HG03066 (cell line): ENCODE results near the gene KLHL29.

Experiments
- ATAC-seq: cut with Tn5 transposase; IDR thresholded peaks from one replicate; pipeline ENCODE4 v1.9.1; 2021; ENCODE audit warnings: low read depth; ENCODE audit not compliant: unreplicated experiment

The KLHL29 gene

GRCh38 chr2:23585273-23586170 is 200.5 kb downstream of the KLHL29 start:
- no peak for ATAC-seq

DNA sequence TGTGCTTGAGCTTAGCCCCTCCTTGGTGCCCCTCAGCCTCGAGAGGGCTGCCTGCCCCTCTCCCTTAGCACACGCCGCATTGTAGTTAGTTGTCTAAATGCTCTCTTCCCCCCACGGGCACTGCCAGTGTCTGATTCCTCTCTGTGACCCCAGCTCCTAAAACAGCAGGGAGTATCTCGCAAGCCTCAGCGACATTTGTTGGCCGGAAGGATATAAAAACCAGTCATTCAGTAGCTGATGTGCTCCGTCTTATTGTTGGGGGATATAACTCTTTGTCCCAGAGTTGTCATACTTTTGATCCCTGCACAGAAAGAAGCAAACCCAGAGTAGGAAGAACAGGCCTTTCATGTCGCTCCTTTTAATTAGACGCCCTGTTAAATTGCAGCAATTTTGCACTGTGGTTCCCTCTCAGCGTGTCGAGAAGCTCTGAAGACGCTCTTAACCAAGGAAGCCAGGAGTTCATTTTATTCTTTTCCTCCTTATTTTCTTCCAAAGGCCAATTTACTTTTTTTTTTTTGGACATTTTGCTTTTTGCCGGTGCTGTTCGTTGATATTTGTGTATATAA is 201.8 kb downstream of the KLHL29 start:
- ATAC-seq: no peak

GRCh38 chr2:23587341-23587880 is 202.4 kb downstream of the KLHL29 start:
- no peak for ATAC-seq

DNA sequence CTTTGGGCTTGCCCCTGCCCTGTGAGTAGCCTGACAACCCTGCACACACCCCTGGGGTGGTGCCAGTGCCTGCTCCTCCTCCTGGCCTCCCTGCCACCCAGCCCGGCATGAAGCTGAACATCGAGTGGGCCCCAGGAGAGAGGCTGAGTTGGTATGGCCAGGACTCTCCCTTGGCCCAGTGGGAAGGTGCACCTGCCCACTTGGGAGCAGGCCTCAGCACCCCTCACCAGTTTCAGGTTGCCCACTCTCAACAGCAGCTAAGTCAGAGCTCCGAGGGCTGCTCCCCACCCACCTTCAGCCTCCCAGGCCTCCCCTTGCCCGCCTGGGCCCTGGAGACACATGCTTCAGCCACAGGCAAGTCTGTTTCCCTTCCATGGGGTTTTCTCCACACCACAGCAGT is 203.1 kb downstream of the KLHL29 start:
- ATAC-seq: no peak

GRCh38 chr2:23588508-23589201 is 203.7 kb downstream of the KLHL29 start:
- no peak for ATAC-seq

DNA sequence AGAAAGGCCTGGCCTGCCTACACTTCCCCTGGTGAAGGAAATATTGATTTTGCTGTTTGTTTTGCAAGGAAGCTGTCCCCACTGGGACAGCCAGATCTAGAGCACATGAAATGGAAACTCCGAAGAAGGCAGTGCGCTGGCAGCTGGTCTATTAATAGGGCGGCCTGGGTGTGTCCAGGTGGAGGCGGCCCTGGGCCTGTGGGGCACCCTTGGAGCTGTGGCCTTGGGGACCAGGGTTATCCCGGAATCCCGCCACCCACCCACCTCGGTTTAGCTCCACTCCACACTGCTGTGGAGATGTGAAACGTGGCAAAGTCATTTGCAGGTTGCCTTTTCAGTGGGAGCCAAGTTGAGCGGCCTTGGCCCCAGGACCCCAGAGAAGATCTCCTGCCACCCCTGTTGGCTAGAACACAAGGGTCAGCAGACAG is 204.3 kb downstream of the KLHL29 start:
- ATAC-seq: no peak

DNA sequence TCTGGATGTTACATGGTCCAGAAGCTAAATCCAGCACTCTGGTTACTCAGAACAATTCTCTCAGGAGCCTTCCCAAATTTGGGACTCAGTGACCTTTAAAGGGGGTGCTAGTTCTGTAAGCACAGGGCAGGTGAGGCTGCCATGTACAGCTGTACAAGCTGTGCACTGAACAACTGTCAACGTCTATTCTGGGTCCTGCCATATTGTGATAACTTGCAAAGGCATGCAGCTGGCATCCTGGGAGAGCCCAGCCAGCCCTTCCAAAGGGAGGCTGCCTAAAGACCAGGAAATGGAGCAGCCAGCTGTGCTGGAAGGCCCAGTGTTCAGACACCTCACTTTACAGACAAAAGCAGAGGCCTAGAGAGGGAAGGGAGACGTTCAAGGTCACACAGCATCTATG is 204.8 kb downstream of the KLHL29 start:
- no peak for ATAC-seq

- no peak for ATAC-seq
These were observed 205.4 kb downstream of the KLHL29 start for GRCh38 chr2:23590241-23590869.

DNA sequence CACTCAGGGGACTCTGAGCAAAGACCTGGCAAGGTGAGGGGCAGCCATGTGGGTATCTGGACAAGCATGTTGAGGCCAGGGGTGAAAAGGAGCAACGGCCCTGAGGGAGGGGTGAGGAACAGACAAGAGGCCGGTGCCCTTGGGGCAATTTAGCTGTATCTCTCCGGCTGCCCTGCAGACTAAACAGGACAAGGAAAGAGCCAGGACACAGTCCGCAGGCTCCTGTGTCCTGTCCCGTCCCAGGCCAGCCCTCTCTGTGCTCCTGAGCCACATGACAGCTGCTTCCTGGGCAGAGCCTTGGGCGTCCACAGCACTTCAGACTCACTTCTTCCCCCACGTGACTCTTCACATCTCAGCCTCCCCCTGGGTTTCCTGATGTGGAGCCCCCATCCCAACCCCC is 206.1 kb downstream of the KLHL29 start:
- no peak for ATAC-seq

- ATAC-seq: no peak
These were observed 207.2 kb downstream of the KLHL29 start for GRCh38 chr2:23592061-23592685.

DNA sequence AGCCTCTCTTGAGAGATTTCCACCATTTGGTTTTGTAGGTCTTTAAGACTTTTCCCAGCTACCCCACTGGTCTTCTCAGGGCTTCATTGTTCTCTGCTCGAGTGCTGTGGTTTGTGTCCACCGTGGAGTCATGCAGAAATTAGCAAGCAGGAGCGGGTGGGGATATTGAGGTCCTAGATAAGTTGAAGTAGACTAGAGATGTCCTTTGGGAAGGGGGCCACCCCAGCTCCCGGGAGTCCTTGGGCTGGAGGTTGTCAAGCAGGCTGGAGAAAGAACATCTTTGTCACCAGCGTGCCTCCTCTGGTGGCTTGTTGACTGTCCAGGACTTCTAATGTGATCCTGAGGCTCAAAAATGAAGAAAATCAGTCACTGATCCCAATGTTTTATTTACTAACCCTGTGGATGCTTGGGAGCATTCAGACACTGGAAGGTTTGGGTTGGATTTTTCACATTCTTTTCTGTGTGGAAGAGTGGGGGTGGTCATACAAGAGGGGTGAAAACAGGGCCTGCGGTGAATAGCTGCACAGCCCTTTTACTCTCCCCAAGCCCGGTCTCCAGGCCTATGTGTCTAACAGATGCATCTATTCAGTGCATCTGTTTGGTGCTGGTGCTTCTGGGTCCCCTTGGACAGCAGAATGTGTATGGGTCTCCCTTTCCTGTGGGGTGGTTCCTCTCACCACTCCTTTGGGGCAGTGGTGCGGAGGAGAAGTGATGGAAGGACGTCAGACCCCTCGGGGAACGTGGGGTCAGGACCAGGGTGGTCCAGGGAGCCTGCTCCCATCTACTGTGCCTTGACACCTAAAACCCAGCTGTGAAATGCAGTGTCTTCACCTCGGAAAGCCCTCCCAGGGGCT is 208.1 kb downstream of the KLHL29 start:
- no peak for ATAC-seq

- no peak for ATAC-seq
These were observed 208.9 kb downstream of the KLHL29 start for GRCh38 chr2:23593752-23594459.

- ATAC-seq: no peak
These were observed 209.5 kb downstream of the KLHL29 start for GRCh38 chr2:23594460-23594825.

GRCh38 chr2:23595021-23595420 is 210.0 kb downstream of the KLHL29 start:
- ATAC-seq: no peak

DNA sequence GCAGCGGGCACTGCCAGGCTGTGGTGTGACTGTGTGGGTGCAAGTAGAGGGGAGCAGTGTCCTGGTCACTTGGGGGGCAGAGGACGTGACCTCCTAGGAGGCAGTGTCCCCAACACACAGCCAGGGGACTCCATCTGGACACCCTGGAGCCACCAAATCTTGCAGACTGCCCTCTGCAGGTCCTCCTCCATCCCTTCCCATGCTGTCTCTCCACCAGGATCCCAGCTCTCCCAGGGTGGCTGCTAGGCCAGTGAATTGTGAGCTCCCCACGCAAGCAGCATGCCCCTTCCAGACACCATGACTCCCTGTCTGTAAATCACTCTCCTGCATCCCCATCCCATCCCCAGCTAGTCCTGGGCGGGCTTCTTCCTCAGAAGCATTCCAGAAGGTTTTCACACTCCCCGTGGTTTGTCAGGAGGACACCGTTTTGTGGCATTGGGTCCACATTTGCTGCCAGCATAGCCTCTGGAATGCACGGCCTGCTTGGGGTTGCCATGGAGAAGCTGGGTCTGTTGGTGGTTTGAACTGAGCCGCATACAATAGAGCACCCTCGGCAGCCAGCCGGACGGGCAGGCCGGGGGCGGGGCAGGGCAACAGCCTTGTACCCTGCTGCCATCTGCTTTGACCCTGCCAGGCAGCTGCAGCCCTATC is 210.7 kb downstream of the KLHL29 start:
- ATAC-seq: no peak

DNA sequence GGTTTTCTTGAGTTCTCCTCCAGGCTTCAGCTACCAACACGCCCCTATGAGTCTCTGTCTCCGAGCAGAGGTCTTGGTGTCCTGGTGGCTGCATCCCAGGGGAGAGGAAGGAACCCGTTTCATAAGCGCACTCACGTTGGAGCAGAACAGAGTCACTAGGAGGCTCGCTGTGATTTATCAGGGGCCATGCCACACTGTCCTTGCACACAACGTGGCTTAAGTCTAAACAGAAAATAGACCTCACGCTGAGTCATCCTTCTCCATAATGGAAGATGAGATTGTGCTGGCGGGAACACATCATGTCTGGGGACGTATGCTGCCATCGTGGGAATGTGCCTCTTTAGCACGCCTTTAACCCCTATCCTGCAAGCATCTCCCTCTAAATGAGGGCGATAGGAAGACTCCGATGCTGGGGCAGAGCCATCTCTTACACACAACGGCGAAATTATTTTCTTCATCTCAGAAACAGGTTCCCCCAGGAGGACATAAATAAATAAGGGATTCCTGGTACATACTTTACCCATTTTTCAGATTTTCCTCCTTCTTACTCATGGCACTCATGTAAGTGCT is 211.4 kb downstream of the KLHL29 start:
- no peak for ATAC-seq

GRCh38 chr2:23597687-23598086 is 212.7 kb downstream of the KLHL29 start:
- ATAC-seq: no peak

- no peak for ATAC-seq
These were observed 214.0 kb downstream of the KLHL29 start for GRCh38 chr2:23599006-23599405.
